Measurements from ENCODE around the gene METTL25. TPM values are rescaled to one million over a fixed set of nuclear protein-coding genes. Genes with fewer than 3 reads are reported as not detected.

Gene METTL25
- total RNA-seq, 2 experiments from 2014 or later, result 8.0 to 12.5 TPM

DNA sequence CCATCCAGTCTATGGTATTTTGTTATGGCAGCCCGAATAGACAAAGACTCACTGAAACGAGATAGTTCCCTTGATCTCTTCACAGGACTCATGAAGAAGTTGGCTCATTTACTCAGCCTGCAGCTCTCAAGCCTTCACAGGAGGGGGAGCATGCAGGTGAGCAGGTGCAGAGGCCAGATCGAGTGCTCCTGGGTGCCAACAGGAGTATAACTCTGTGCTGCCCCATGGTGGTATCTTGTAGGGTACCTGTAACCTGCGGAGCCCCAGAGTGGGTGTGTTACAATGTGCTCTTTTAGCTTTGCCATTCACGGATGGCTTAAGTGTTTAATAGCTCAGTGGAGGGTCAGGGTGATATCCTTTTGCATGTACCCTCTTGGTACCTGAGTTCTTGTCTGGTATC is 159.5 kb downstream of the METTL25 start:
- Histone ChIP-seq H3K4me1 (ENCODE audit: insufficient read depth, low read length, poor library complexity, severe bottlenecking) (no peaks in the 10 kb centered on the region), H3K27ac (ENCODE audit: low read depth, low read length, poor library complexity, severe bottlenecking) (no peak overlapping the region), H3K4me3 (ENCODE audit: low read depth, low read length, poor library complexity, severe bottlenecking) (no peak overlapping the region), H4K20me1 (ENCODE audit: insufficient read depth, low read length) (no peaks in the 10 kb centered on the region), H3K4me2 (ENCODE audit: low read length) (no peak overlapping the region), H3K9me3 (ENCODE audit: low read length) (no peaks in the 10 kb centered on the region), H2AFZ (ENCODE audit: low read length) (no peak overlapping the region), H3K36me3 (ENCODE audit: insufficient read depth, low read length) (no peaks in the 10 kb centered on the region), H3K9me2 (ENCODE audit: insufficient read depth, low read length) (no peaks in the 10 kb centered on the region), H3K79me2 (ENCODE audit: insufficient read depth, low read depth, low read length) (no peaks in the 10 kb centered on the region)
- ChIA-PET POLR2A (no interaction called here), CTCF (ENCODE audit: unreplicated experiment) (no interaction called here)
- DNase-seq (ENCODE audit: low spot score), result no peak
- no TSS peak for BruUV-seq (replicated peaks)
- TF ChIP-seq EZH2phosphoT487 (IDR thresholded peaks at IDR 0.05; ENCODE audit: borderline replicate concordance, low read depth, low read length), result no peak
- TF ChIP-seq, protein P1, sequence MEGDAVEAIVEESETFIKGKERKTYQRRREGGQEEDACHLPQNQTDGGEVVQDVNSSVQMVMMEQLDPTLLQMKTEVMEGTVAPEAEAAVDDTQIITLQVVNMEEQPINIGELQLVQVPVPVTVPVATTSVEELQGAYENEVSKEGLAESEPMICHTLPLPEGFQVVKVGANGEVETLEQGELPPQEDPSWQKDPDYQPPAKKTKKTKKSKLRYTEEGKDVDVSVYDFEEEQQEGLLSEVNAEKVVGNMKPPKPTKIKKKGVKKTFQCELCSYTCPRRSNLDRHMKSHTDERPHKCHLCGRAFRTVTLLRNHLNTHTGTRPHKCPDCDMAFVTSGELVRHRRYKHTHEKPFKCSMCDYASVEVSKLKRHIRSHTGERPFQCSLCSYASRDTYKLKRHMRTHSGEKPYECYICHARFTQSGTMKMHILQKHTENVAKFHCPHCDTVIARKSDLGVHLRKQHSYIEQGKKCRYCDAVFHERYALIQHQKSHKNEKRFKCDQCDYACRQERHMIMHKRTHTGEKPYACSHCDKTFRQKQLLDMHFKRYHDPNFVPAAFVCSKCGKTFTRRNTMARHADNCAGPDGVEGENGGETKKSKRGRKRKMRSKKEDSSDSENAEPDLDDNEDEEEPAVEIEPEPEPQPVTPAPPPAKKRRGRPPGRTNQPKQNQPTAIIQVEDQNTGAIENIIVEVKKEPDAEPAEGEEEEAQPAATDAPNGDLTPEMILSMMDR (conservative IDR thresholded peaks at IDR 0.05; ENCODE audit: low read length), result no peak
- intact Hi-C loops (cut with micrococcal nuclease; ENCODE audit: unreplicated experiment), result no loop called here

DNA sequence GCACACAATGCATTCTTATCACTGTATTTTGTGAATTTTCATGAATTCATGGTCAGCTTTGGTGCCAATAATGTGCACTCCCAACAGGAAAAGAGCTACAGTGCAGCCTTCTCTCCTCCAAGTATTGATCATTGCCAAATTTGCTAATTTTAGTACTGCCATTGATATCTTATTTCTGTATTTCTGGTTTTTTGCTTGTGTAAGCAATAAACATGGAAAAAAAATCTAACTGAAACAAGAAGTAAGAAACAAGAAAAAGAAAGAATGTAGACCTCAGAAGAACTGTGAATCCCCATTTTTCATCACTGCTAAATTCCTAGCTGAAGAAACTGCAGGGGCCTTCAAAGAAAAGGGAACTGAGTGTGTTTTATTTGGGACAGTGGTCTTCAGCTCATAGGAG is 161.2 kb downstream of the METTL25 start:
- DNase-seq (ENCODE audit: low spot score), result no peak
- no peaks in the 10 kb centered on the region for H3K9me2 ChIP-seq (ENCODE audit: insufficient read depth, low read length)
- no TSS peak for BruUV-seq (replicated peaks)
- CTCF ChIA-PET (ENCODE audit: unreplicated experiment), result no interaction called here
- H4K20me1 ChIP-seq (ENCODE audit: insufficient read depth, low read length), result no peaks in the 10 kb centered on the region
- no peak overlapping the region for H3K4me2 ChIP-seq (ENCODE audit: low read length)
- no peaks in the 10 kb centered on the region for H3K36me3 ChIP-seq (ENCODE audit: insufficient read depth, low read length)
- POLR2A ChIA-PET, result no interaction called here
- intact Hi-C loops (cut with micrococcal nuclease; ENCODE audit: unreplicated experiment), result no loop called here
- H2AFZ ChIP-seq (ENCODE audit: low read length), result no peak overlapping the region
- no peaks in the 10 kb centered on the region for H3K79me2 ChIP-seq (ENCODE audit: insufficient read depth, low read depth, low read length)
- H3K9me3 ChIP-seq (ENCODE audit: low read length), result no peaks in the 10 kb centered on the region
- no peak overlapping the region for H3K4me3 ChIP-seq (ENCODE audit: low read depth, low read length, poor library complexity, severe bottlenecking)
- no peaks in the 10 kb centered on the region for H3K4me1 ChIP-seq (ENCODE audit: insufficient read depth, low read length, poor library complexity, severe bottlenecking)
- TF ChIP-seq, protein P1 (conservative IDR thresholded peaks at IDR 0.05; ENCODE audit: low read length), result no peak
- no peak overlapping the region for H3K27ac ChIP-seq (ENCODE audit: low read depth, low read length, poor library complexity, severe bottlenecking)

DNA sequence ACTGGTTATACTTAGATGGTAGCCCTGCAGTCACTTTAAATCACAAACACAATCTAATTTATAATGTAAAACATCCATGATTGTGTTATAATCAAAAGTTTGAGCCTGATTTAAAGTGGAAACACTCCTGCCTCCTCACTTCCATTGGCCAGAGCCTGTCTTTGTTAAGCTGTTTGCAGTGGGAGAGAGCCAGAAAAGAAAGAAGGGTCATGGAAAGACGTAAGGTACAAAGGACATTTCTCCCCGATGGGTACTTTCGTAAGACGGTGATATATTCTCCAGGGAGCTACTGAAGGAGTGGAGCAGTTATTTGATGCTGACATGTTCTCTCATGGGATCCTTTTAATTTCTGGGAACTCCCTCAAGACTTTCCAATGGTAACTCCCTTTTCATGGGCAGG is 164.0 kb downstream of the METTL25 start:
- POLR2A ChIA-PET, result no interaction called here
- Histone ChIP-seq H2AFZ (ENCODE audit: low read length) (no peak overlapping the region), H4K20me1 (ENCODE audit: insufficient read depth, low read length) (no peaks in the 10 kb centered on the region), H3K27ac (ENCODE audit: low read depth, low read length, poor library complexity, severe bottlenecking) (no peak overlapping the region), H3K4me3 (ENCODE audit: low read depth, low read length, poor library complexity, severe bottlenecking) (no peak overlapping the region), H3K9me2 (ENCODE audit: insufficient read depth, low read length) (no peaks in the 10 kb centered on the region), H3K9me3 (ENCODE audit: low read length) (no peaks in the 10 kb centered on the region), H3K36me3 (ENCODE audit: insufficient read depth, low read length) (no peaks in the 10 kb centered on the region), H3K4me2 (ENCODE audit: low read length) (no peak overlapping the region), H3K4me1 (ENCODE audit: insufficient read depth, low read length, poor library complexity, severe bottlenecking) (no peaks in the 10 kb centered on the region), H3K79me2 (ENCODE audit: insufficient read depth, low read depth, low read length) (no peaks in the 10 kb centered on the region)
- CTCF ChIA-PET (ENCODE audit: unreplicated experiment), result no interaction called here
- BruUV-seq (replicated peaks), result no TSS peak
- no peak for TF ChIP-seq EZH2phosphoT487 (IDR thresholded peaks at IDR 0.05; ENCODE audit: borderline replicate concordance, low read depth, low read length)
- TF ChIP-seq, protein P1 (conservative IDR thresholded peaks at IDR 0.05; ENCODE audit: low read length), result no peak
- no peak for DNase-seq (ENCODE audit: low spot score)
- intact Hi-C loops (cut with micrococcal nuclease; ENCODE audit: unreplicated experiment), result no loop called here
